Measurements from ENCODE around the gene ARHGEF28.

GRCh38 chr5:73776405-73776804, 150.4 kb downstream of the ARHGEF28 start:
- TF ChIP-seq CTCF (IDR thresholded peaks at IDR 0.05), result no peak
- TF ChIP-seq POLR2A (IDR thresholded peaks at IDR 0.05), result no peak
